PC-3 (cell line): ENCODE results near the gene ISG20.

Experiments
- CTCF ChIP-seq: fragments of 300-600 bp; sonication (generic); conservative IDR thresholded peaks from 2 replicates; pipeline ENCODE4 v1.5.1; 2017; ENCODE audit warnings: antibody characterized with exemption, low read depth, mild to moderate bottlenecking, low read length
- EZH2 ChIP-seq: fragments of 300-600 bp; sonication (generic); IDR thresholded peaks from one replicate; pipeline ENCODE4 v1.6.1; 2017; ENCODE audit warnings: antibody characterized with exemption, mild to moderate bottlenecking, low read length; ENCODE audit not compliant: unreplicated experiment
- EZH2phosphoT487 ChIP-seq: fragments of 300-600 bp; sonication (generic); IDR thresholded peaks from 2 replicates; pipeline ENCODE4 v1.6.1; 2018; ENCODE audit warnings: mild to moderate bottlenecking, antibody characterized with exemption, low read length, borderline replicate concordance

- no peak for TF ChIP-seq CTCF
- no peak for TF ChIP-seq EZH2
- no peak for TF ChIP-seq EZH2phosphoT487
These were observed 17.6 kb upstream of the ISG20 start, which contains the start of gene AEN for GRCh38 chr15:88620995-88621772.
